GM12864 (cell line): ENCODE measurements around the gene GRIN2A.

ENCODE experiments used
- DNase-seq: peaks from one replicate; pipeline ENCODE4 v3.0.0-alpha.2; 2011; ENCODE audit warnings: low read depth
- H3K4me3 ChIP-seq: 2 replicates; pipeline ENCODE4 v1.5.1; 2011; ENCODE audit warnings: mild to moderate bottlenecking, low read depth, low read length, control low read depth
- TF ChIP-seq, protein P1 (sequence below): IDR thresholded peaks from 2 replicates; pipeline ENCODE4 v1.5.1; 2011; ENCODE audit warnings: low read depth, mild to moderate bottlenecking, moderate library complexity, low read length, control low read depth, inconsistent platforms; ENCODE audit errors: missing control alignments

GRIN2A gene

DNA sequence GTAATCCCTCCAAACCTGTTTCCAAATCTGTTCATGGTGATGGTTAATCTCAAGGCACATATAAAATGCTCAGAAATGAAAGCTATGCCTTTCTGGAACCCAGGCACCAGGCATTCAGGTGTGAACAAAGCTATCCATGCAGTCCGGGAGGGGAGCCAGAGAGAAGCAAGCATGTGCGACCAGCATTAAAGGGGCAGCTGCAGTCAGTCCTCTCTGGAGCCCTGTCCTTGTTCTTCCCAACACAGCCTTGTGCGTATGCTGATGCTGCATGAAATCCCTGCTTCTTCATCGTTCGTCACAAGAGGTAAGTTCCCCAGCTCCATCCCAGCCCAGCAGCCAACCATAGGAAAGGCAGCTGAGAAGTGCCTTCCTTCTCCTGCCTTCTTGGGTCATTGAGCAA, 148.7 kb downstream of the GRIN2A start:
- no peak for DNase-seq
- TF ChIP-seq, protein P1, sequence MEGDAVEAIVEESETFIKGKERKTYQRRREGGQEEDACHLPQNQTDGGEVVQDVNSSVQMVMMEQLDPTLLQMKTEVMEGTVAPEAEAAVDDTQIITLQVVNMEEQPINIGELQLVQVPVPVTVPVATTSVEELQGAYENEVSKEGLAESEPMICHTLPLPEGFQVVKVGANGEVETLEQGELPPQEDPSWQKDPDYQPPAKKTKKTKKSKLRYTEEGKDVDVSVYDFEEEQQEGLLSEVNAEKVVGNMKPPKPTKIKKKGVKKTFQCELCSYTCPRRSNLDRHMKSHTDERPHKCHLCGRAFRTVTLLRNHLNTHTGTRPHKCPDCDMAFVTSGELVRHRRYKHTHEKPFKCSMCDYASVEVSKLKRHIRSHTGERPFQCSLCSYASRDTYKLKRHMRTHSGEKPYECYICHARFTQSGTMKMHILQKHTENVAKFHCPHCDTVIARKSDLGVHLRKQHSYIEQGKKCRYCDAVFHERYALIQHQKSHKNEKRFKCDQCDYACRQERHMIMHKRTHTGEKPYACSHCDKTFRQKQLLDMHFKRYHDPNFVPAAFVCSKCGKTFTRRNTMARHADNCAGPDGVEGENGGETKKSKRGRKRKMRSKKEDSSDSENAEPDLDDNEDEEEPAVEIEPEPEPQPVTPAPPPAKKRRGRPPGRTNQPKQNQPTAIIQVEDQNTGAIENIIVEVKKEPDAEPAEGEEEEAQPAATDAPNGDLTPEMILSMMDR: no peak
- no peak overlapping the region for H3K4me3 ChIP-seq

DNA sequence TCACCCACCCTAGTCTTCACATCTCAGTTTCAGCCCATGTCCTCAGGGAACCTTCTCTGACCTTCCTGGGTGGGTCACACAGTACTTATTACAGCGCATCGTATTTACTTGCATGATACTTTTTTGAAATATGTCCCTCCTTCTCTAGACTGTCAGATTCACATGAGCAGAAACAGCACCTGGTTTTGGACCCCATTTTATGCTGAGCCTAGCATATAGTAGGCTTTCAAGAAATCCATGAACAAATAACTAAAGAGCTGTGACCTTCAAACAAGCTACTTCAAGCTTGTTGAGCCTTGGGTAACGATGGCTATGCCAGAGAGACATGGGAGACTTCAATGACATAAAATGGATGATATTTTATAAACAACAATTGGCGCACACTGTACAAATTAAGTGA, 150.3 kb downstream of the GRIN2A start:
- TF ChIP-seq, protein P1: no peak
- no peak overlapping the region for H3K4me3 ChIP-seq
- no peak for DNase-seq

DNA sequence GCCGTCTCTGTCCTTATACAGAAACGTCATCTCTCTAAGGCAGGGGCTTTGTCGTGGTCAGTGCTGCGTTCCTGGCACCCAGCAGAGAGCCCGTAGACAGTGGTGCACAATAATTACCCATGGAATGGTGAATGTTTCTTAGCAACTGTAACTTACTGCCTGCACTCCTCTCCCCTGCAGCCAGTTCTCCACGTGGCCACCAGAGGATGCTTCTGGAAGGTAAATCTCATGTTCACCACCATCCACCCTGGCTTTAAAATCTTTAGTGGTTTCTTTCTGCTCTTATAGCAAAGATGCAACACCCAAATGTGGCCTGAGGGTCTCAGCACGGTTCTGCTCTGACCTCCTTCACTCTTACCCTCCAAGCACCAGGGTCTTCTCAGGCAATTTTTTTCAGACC, 150.8 kb downstream of the GRIN2A start:
- TF ChIP-seq, protein P1: no peak
- H3K4me3 ChIP-seq: no peak overlapping the region
- DNase-seq: no peak

DNA sequence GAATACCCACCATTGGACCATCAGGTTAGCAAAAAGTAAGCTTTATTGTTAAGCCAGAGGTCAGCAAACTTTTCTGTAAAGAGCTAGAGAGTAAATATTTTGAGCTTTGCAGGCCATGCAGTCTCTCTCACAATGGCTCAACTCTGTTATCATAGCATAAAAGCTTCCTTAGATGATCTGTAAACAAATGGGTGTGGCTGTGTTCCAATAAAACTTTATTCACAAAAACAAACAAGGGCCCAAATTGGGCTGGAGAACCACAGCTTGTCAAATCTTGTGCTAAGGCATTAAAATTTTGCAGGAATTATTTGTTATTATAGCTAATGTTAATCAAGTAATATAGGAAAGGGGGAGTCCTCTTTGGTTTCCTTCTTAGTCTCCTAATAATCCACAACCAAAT, 153.6 kb downstream of the GRIN2A start:
- H3K4me3 ChIP-seq: no peak overlapping the region
- TF ChIP-seq, protein P1: no peak
- no peak for DNase-seq

DNA sequence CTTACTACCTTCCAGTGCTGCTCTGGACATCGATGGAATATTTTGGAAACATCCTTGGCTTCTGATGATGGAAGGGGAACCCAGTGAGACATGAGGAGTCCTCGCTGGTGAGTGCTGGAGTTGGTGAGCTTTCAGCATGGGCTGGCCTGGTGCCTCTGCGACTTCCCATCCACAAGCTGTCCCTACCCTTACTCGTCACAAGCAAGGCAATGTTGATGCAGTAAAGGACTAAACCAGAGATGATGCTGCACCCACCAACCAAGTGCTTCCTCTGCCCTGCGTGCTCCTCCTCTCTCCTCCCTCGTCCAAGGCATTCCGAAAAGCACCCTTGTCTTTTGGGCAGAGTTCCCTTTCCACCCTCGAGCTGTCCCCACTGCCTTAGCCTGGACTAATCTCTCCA, 154.7 kb downstream of the GRIN2A start:
- TF ChIP-seq, protein P1: no peak
- no peak overlapping the region for H3K4me3 ChIP-seq
- DNase-seq: no peak

DNA sequence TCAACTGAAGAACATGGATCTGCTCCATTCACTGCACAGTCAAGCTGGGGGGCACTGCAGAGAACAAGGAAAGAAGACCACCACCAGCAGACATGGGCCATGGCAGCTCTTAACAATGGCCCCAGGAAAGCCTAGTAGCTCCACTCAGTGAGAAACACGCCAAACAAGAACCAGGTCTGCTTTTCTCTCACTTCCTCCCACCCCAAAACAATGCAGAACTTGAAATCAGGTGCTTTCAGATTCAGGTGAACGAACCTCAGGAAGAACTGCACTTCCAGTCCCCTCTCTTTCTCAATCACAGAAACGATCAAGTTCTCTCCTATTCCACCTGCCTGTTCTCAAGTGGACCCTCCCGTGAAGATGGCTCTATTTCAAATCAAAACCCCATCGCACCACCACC, 155.6 kb downstream of the GRIN2A start:
- no peak for DNase-seq
- no peak overlapping the region for H3K4me3 ChIP-seq
- TF ChIP-seq, protein P1: no peak

DNA sequence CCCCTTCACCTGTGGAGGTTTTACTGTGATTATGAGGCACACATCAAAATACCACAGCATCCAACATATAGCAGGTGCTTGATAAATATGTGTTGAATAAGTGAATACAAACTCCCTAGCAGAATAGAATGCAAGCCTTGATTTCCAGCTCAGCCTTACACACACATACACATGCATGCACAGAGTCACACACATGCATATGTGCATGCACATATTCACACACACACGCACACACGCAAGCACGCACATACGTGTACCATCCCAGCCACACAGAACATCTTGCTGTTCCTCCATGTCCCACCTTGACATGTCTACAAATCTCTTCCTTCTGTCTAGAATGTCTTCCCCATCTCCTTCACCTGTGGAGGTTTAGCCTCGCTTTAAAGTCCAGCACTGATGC, 160.1 kb downstream of the GRIN2A start:
- H3K4me3 ChIP-seq: no peak overlapping the region
- TF ChIP-seq, protein P1: no peak
- no peak for DNase-seq
